Epidermal melanocyte (primary cell): ENCODE results near the gene LRRC3.
"Not testable (repeated sequence)": the region's sequence is repeated elsewhere in the genome, so short reads cannot be mapped to it uniquely, and the experiment has no call there.

ENCODE experiments used
- DNase-seq: peaks from one replicate; pipeline ENCODE4 v3.0.0; 2011; ENCODE audit warnings: low spot score; ENCODE audit not compliant: insufficient read length

LRRC3 gene

GRCh38 chr21:44478124-44478800, 23.0 kb downstream of the LRRC3 start:
- DNase-seq = no peak

GRCh38 chr21:44478801-44479167, 23.5 kb downstream of the LRRC3 start:
- DNase-seq = no peak

DNA sequence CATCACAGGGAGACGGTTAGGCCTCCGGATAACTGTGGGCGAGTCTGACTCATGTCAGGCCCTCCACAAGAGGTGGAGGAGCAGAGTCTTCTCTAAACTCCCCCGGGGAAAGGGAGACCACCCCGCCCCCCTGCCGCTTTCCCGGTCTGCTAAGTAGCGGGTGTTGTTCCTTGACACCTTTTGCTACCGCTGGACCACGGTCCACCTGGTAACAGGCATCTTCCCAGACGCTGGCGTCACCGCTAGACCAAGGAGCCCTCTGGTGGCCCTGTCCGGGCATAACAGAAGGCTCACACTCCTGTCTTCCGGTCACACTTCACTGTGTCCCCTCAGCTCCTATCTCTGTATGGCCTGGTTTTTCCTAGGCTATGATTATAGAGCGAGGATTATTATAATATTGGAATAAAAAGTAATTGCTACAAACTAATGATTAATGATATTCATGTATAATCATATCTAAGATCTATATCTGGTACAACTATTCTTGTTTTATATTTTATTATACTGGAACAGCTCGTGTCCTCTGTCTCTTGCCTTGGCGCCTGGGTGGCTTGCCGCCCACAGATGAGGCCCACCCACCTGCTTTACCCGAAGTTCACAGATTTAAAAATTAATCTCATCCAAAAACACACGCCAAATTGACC, 24.4 kb downstream of the LRRC3 start:
- not testable (repeated sequence) for DNase-seq

DNA sequence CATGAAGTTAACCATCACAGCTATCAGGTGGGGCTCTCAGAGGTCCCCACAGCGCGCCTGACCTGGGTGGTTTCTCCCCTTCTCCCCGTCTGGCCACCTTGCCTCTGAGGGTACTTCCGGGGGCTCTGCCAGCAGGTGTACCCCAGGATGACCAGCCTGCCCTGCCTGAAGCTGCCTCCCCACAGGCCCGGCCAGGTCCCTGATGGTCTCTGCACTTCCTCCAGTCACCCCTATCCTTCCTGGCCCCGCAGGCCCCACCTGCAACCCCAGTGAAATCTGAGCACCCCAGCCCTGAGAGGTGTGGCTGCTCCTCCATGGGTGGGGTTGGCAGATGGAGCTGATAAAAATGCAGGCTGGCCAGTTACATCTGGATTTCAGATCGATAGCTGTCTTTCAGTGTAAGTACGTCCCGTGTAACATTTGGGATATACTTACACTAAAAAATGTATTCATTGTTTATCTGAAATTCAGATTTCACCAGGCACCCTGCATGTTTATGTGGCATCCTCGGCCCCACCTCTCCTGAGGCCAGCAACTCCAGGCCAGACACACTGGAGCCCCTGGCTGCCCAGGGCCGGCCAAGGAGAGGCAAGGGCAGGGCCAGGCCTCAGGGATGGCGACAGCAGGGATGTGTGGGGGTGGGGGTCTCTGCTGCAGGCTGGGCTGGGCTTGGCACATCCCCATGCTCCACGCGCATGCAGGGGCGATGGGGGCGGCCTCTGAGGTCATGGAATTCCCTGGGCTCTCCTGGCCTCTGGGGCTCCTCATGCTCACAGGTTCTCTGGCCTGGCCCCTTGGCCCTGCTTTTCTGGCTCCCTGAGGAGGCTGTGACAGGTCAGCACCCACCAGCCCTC, 25.1 kb downstream of the LRRC3 start:
- DNase-seq = no peak

DNA sequence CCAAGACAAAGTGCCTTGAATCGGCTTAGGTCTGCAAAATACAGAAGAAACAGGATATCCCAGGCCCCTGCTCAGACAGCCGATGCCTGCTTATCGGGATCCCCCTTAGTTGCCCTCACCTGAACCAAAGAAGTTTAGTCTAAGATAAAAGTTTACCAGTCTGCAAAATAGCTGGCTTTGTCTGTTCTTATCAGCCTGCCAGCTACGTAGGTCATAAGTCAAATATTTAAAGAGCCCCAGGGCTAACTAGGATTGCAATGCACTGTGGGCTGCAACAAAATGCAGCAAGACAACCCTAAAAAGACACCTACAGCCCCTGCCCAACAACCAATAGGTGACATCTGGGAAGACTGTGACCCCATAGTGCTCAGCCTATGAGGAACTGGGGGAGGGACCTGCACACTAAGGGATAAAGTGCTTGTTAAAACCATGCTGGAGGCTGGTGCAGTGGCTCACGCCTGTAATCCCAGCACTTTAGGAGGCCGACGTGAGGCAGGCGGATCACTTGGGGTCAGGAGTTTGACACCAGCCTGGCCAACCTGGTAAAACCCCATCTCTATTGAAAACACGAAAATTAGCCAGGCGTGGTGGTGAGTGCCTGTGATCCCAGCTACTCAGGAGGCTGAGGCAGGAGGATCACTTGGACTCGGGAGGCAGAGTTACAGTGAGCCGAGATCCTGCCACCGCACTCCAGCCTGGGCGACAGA, 27.4 kb downstream of the LRRC3 start:
- DNase-seq = no peak

- no peak for DNase-seq
Observed at GRCh38 chr21:44483288-44484237, 28.3 kb downstream of the LRRC3 start.

DNA sequence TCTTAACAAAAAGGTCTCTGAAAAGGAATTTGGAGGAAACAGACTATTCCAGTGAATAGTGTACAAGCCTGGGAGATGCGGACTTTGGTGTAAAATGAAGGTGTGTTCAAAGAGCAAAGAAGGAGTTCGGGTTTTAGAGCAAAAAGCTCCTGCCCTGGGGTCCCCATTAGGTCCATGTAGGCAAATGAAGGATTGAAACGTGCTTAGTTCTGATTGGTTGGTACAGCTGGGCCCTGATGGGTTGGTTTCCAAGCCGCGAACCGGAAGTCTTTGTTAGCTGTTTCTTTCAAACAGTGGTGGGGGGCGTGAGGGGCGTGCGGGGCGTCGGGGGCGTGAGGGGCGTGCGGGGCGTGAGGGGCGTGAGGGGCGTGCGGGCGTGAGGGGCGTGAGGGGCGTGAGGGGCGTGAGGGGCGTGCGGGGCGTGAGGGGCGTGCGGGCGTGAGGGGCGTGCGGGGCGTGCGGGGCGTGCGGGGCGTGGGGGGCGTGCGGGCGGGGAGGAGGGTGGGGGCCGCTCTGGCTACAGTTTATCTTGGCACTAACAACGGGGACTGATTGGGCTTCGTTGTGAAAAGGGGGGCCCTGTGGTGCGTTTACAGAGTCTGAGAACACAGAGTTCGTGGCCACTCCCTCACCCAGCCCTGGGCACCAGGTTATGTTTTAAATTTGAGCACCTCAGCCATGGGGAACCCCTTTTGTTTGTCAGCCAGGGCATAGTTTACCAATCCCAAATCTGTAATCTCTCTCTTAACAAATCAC, 29.4 kb downstream of the LRRC3 start:
- no peak for DNase-seq

DNA sequence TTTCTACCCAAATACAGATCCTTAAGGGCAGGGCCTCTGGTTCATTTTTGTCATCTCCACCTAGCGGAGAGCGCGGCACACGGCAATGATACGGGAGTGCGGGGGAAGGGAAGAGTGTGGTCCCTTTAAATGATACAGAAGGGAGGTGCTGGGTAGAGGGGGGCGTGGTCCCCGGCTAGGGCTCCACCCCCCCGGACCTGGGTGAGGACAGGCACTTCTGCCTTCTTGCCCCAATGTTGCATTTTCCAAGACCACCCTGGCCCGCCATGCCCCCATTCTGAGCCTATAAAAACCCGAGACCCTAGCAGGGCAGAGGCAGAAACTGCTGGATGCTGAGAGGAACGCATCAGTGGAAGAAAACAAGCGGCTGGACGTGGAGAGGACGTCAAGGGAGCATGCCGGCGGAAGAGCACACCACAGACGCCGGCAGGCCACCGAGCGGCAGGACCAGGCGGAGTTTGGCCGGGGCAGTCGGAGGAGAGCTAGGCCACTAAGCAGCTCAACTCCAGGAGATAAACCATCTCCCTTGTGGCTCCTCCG, 30.0 kb downstream of the LRRC3 start:
- no peak for DNase-seq

DNA sequence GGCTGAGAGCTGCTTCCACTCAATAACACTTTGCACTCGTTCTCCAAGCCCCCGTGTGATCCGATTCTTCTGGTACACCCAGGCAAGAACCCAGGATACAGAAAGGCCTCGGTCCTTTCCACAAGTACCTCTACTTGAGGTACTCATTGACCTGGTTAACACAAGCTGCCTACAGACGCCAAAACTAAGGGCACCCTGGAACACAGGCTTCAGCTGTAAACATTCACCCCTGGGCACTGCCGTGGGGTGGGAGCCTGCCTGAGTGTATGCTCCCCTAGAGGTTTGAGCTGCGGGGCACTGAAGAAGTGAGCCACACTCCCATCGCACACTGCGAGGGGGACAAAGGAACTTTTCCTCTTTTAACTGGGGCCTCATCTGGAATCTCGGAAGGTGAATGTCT, 30.5 kb downstream of the LRRC3 start:
- DNase-seq = no peak

DNA sequence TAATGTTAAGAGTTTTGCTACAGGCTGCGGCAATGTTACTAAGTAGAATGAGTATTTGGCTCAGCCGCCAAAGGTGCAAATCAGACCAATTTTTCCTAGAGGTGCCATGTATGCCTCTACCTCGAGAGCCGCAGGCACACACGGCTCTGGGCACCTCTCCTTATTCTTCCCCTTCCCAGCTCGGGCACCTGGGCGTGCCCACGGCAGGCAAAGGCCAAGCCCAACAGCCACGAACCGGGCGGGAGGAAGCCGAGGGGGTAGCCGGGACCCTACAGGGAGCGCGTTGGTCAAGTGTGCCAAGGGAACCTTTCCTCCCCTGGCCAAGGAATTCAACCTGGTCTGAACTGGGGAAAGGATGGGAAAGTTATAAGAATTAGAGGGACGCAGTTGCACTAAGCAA, 31.0 kb downstream of the LRRC3 start:
- no peak for DNase-seq

DNA sequence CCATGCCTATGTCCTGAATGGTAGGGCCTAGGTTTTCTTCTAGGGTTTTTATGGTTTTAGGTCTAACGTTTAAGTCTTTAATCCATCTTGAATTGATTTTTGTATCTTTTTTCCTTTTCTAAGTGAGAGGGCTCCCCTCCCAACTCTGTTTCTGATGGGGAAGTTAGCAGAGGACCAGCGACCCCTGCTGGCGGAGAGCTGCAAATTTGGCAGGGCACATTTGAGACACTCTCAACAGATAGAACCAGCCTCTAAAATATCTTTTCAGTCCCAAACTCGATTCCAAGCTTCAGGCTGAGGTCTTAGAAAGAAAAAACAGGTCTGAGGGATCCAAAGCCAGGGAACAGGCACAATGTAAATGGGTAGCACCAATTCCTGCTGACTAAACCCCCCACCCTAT, 32.5 kb downstream of the LRRC3 start:
- DNase-seq = no peak

DNA sequence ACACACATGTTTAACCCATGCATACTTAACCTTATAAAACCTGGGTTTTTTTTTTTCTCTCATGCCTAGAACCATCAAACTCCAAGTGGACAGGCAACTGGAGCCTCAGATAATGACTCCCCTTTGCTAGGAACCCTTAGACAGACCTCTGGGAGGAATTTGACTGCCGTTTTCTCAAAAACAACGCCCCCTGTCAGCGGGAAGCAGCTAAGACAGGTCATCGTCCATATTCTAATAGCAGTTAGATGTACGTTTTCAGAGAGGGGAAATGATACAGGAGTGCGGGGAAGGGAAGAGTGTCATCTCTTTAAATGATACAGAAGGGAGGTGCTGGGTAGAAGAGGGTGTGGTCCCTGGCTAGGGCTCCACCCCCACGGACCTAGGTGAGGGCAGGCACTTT, 34.7 kb downstream of the LRRC3 start:
- DNase-seq = no peak

GRCh38 chr21:44490405-44490804, 35.1 kb downstream of the LRRC3 start:
- DNase-seq = no peak

DNA sequence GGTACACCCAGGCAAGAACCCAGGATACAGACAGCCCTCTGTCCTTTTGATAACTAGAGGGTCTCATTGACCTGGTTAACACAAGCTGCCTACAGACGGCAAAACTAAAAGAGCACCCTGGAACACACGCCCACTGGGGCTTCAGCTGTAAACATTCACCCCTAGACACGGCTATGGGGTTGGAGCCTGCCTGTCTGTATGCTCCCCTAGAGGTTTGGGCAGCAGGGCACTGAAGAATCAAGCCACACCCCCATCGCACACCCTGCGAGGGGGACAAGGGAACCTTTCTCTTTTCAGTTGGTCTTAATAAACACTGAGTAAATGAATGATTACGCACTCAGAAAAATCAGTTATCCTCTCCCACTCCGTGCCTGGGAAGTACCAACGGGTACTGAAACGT, 35.5 kb downstream of the LRRC3 start:
- DNase-seq = no peak

DNA sequence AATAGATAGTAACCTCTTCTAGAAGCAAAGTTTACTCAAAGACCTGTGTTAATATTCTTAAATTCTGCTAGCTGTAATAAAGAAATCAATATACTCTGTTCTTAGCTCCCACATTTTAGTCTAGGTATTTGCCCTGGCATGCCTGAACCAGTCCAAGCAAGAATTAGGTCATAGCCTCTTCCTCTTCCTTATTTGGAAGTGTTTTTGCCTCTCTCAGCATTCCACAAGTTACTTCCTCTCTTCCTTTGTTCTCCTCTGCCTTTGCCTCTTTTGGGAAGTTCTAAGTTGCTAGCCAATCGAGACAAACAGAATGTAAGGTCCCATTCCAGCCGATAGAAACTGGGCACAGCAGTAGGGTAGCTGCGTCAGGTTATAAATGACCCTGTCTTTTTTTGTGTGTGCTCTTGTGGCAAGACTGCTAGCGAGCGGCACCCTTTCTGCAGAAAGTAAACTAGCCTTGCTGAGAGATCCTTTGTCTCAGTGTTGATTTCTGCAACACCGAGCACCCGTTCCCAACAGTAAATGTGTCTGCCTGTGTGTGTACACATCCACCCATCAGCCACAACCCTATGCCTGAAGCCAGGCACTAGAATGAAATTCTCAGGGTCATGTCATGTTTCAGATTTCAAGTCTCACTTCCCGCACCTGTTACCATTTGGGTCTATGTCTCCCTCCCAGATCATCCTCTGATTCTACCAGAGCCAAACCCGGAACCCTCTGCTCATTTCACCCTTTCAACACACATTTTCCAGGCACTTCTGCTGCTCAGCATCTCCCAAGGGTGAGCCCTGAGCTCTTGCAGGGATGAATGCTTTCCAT, 37.5 kb downstream of the LRRC3 start:
- DNase-seq = no peak

- no peak for DNase-seq
Observed at GRCh38 chr21:44494418-44494817, 39.1 kb downstream of the LRRC3 start.

DNA sequence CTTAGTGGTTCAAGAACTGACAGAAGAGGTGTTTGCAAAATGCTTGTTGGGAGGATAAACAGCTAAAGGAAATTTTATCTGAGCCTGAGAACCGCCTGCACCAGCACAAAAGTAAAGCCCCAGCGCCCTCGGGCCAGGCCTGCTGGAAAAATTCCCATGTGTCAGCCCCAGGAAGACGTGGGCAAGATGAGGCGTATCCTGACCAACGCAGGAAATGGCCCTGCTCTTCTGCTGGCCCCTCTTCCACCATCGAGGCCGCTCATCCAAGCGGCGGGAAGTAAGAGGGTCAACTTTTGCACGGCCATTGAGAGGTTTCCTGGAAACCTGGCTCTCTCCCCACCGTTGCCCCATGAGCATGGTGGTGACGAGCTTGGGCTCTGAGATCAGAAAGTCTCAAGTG, 39.6 kb downstream of the LRRC3 start:
- DNase-seq = no peak

DNA sequence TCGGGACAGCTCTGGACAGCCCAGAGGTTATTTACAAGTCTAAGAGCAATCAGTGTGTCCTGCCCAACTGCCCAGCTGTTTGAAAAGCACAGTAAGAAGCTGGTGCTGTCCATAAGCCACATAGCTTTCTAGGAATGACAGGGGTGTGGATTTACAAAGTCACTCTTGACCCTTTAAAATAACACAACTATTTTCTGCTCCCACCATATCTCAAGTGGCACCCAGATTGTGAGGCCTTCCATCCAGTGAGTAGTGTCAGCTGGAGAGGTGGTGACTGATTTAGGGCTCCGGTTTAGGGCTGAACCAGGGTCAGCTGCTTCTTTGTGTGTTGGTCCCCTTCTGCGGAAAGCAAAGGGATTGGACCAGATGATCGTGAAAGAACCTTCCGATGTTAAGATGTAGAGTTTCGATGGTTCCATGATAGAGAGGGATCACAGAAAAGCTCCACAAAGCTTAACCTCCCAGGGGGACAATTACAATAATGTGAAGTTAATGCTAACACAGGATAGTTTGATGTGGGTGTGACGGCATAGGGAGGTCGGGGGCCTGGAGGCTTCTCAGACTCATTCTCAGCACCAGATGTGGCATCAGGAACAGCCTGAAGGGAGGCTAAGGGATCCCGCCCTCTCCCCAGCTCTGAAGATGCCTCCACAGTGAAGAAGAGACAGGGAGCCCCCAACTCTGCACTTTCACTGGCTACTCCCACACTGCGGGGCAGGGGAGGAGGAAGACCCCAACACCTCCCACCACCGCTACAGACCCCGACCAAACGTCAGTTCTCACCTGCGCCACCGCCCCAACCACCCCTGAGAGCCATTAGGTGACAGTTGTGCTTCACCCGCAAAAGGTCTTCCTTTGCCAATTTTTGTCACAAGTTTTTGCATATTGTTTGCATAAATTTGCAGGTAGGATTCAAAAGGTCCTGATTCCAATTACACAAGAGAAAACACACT, 40.6 kb downstream of the LRRC3 start:
- DNase-seq = no peak
